ENCODE results near the gene CCDC85B. TPM values are rescaled to one million over a fixed set of nuclear protein-coding genes. Genes with fewer than 3 reads are reported as not detected.

The CCDC85B gene
- total and polyA plus RNA-seq, 2 of the 13 experiments (the other 11 are each of a cell fraction or from before 2014, with no cell fraction given): 8.2 to 19.5 TPM

DNA sequence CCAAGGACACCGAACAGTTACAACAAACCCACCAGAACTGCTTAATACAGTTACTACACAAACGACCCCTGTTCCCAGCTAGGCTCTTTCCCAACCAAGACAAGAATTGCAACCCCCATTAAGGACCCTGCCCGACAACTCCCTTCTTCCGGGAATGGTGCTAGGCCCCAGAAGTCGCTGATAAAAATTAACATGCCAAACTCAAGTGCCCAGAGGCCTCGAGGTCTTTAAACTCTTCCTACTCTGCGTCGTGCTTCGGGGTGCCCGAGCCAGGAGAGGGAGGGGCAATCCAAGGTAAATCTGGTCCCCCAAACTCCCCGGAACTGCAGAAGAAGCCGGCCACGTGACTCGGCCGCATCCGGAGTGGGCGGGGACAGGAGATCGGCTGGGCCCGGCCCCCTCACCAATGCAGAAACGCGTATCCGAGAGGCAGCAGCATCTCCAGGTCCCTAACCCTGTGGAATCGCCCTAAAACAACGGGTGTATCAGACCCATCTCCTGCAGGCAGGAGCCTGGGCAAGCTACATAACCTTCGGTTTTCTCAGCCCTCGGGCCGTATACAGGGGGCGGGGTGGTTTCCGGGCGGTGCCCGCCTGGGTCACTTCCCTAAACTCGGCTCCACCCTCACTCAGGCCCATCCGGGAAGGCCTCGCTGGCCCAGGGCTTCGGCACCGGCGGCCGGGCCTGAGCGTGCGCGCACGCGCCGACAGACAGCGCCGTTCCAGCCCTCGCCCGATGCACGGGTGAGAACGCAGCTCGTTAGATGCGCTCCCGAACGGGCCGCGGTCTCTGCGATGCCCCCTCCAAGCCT, 33.6 kb upstream of the CCDC85B start (continued):
- TF ChIP-seq, protein P1, sequence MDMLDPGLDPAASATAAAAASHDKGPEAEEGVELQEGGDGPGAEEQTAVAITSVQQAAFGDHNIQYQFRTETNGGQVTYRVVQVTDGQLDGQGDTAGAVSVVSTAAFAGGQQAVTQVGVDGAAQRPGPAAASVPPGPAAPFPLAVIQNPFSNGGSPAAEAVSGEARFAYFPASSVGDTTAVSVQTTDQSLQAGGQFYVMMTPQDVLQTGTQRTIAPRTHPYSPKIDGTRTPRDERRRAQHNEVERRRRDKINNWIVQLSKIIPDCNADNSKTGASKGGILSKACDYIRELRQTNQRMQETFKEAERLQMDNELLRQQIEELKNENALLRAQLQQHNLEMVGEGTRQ (IDR thresholded peaks at IDR 0.05; ENCODE audit: low read depth, low read length): peak; percentile 70
- TF ChIP-seq, protein P1 (CRISPR knock-in tag; IDR thresholded peaks at IDR 0.05; ENCODE audit: borderline replicate concordance): peak; percentile 93; the same call in 1 of the 2 replicates
- no peak for TF ChIP-seq NPAS2 (CRISPR knock-in tag; IDR thresholded peaks at IDR 0.05; ENCODE audit: borderline replicate concordance)
- peak; percentile 49; the same call in 1 of the 2 replicates for TF ChIP-seq PHF8 (CRISPR knock-in tag; IDR thresholded peaks at IDR 0.05)
- no peak for TF ChIP-seq NCOA2 (CRISPR knock-in tag; IDR thresholded peaks at IDR 0.05)
- TF ChIP-seq, protein P2, sequence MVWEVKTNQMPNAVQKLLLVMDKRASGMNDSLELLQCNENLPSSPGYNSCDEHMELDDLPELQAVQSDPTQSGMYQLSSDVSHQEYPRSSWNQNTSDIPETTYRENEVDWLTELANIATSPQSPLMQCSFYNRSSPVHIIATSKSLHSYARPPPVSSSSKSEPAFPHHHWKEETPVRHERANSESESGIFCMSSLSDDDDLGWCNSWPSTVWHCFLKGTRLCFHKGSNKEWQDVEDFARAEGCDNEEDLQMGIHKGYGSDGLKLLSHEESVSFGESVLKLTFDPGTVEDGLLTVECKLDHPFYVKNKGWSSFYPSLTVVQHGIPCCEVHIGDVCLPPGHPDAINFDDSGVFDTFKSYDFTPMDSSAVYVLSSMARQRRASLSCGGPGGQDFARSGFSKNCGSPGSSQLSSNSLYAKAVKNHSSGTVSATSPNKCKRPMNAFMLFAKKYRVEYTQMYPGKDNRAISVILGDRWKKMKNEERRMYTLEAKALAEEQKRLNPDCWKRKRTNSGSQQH (CRISPR knock-in tag; IDR thresholded peaks at IDR 0.05; ENCODE audit: low read depth): no peak
- no peak for TF ChIP-seq MTA3 (CRISPR knock-in tag; IDR thresholded peaks at IDR 0.05)
- TF ChIP-seq, protein P3, sequence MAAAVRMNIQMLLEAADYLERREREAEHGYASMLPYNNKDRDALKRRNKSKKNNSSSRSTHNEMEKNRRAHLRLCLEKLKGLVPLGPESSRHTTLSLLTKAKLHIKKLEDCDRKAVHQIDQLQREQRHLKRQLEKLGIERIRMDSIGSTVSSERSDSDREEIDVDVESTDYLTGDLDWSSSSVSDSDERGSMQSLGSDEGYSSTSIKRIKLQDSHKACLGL (CRISPR knock-in tag; IDR thresholded peaks at IDR 0.05): peak; percentile 65; the same call in 1 of the 2 replicates
- TF ChIP-seq ZBTB1 (CRISPR knock-in tag; IDR thresholded peaks at IDR 0.05; ENCODE audit: borderline replicate concordance): no peak
- peak; percentile 66 for TF ChIP-seq RBM22 (optimal IDR thresholded peaks at IDR 0.05; ENCODE audit: low read length)
- TF ChIP-seq ZNF570 (CRISPR knock-in tag; IDR thresholded peaks at IDR 0.05; ENCODE audit: borderline replicate concordance): 0 out of 2 replicates have a peak, but pooled peaks have one; percentile 9
- TF ChIP-seq, protein P4, sequence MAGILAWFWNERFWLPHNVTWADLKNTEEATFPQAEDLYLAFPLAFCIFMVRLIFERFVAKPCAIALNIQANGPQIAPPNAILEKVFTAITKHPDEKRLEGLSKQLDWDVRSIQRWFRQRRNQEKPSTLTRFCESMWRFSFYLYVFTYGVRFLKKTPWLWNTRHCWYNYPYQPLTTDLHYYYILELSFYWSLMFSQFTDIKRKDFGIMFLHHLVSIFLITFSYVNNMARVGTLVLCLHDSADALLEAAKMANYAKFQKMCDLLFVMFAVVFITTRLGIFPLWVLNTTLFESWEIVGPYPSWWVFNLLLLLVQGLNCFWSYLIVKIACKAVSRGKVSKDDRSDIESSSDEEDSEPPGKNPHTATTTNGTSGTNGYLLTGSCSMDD (CRISPR knock-in tag; IDR thresholded peaks at IDR 0.05): no peak
- TF ChIP-seq, protein P5, sequence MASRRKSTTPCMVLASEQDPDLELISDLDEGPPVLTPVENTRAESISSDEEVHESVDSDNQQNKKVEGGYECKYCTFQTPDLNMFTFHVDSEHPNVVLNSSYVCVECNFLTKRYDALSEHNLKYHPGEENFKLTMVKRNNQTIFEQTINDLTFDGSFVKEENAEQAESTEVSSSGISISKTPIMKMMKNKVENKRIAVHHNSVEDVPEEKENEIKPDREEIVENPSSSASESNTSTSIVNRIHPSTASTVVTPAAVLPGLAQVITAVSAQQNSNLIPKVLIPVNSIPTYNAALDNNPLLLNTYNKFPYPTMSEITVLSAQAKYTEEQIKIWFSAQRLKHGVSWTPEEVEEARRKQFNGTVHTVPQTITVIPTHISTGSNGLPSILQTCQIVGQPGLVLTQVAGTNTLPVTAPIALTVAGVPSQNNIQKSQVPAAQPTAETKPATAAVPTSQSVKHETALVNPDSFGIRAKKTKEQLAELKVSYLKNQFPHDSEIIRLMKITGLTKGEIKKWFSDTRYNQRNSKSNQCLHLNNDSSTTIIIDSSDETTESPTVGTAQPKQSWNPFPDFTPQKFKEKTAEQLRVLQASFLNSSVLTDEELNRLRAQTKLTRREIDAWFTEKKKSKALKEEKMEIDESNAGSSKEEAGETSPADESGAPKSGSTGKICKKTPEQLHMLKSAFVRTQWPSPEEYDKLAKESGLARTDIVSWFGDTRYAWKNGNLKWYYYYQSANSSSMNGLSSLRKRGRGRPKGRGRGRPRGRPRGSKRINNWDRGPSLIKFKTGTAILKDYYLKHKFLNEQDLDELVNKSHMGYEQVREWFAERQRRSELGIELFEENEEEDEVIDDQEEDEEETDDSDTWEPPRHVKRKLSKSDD (CRISPR knock-in tag; IDR thresholded peaks at IDR 0.05; ENCODE audit: low read depth): no peak
- peak; percentile 70; the same call in 1 of the 2 replicates for TF ChIP-seq ARNTL (CRISPR knock-in tag; IDR thresholded peaks at IDR 0.05)
- TF ChIP-seq, protein P6, sequence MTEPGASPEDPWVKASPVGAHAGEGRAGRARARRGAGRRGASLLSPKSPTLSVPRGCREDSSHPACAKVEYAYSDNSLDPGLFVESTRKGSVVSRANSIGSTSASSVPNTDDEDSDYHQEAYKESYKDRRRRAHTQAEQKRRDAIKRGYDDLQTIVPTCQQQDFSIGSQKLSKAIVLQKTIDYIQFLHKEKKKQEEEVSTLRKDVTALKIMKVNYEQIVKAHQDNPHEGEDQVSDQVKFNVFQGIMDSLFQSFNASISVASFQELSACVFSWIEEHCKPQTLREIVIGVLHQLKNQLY (CRISPR knock-in tag; IDR thresholded peaks at IDR 0.05): 0 out of 2 replicates have a peak, but pooled peaks have one; percentile 9
- TF ChIP-seq SIN3B (IDR thresholded peaks at IDR 0.05; ENCODE audit: low read length): no peak
- no peak for TF ChIP-seq SP1 (IDR thresholded peaks at IDR 0.05)
- peak; percentile 25 for TF ChIP-seq SP1 (CRISPR knock-in tag; IDR thresholded peaks at IDR 0.05)
- 0 out of 2 replicates have a peak, but pooled peaks have one; percentile 11 for TF ChIP-seq STAT5B (CRISPR knock-in tag; IDR thresholded peaks at IDR 0.05)

Measured in HepG2 (cell line).